ENCODE results near the gene COL11A1. TPM values are rescaled to one million over a fixed set of nuclear protein-coding genes. Genes with fewer than 3 reads are reported as not detected.
A peak's percentile ranks its signal among the peaks of the same experiment; 100 is the strongest.

COL11A1 gene
- total RNA-seq, 6 experiments from 2014 or later: 0.31 TPM; not detected in 5

DNA sequence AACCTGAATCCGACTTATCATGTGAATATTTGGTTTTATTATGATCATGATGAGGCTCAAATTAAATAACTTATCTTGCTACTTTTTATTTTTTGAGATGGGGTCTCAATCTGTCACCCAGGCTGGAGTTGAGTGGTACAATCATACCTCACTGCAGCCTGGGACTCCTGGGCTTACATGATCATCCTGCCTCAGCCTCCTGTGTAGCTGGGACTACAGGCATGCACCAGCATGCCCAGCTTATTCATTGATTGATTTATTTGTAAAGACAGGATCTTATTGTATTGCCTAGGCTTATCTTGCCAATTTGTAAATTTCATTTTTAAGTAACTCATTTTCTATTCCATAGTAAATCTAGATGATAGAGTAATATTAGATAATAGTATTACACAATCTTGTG is 84.3 kb downstream of the COL11A1 start:
- no peak for DNase-seq
- H3K9me3 ChIP-seq: no peaks in the 10 kb centered on the region
- H3K36me3 ChIP-seq: no peaks in the 10 kb centered on the region
- H3K27me3 ChIP-seq: no peaks in the 10 kb centered on the region
- no peaks in the 10 kb centered on the region for H3K4me1 ChIP-seq
- no peak for TF ChIP-seq POLR2A (IDR thresholded peaks at IDR 0.05)
- TF ChIP-seq, protein P1, sequence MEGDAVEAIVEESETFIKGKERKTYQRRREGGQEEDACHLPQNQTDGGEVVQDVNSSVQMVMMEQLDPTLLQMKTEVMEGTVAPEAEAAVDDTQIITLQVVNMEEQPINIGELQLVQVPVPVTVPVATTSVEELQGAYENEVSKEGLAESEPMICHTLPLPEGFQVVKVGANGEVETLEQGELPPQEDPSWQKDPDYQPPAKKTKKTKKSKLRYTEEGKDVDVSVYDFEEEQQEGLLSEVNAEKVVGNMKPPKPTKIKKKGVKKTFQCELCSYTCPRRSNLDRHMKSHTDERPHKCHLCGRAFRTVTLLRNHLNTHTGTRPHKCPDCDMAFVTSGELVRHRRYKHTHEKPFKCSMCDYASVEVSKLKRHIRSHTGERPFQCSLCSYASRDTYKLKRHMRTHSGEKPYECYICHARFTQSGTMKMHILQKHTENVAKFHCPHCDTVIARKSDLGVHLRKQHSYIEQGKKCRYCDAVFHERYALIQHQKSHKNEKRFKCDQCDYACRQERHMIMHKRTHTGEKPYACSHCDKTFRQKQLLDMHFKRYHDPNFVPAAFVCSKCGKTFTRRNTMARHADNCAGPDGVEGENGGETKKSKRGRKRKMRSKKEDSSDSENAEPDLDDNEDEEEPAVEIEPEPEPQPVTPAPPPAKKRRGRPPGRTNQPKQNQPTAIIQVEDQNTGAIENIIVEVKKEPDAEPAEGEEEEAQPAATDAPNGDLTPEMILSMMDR (IDR thresholded peaks at IDR 0.05): no peak
- no peak overlapping the region for H3K27ac ChIP-seq
- intact Hi-C loops (cut with DNase I): no loop called here
- no peak overlapping the region for H3K4me3 ChIP-seq
- no peak for ATAC-seq
- 44% methylated on average over 1 of the region's 1 CpG for WGBS (ENCODE audit: insufficient coverage, low coverage, low lambda C conversion rate, missing lambda C conversion rate)

DNA sequence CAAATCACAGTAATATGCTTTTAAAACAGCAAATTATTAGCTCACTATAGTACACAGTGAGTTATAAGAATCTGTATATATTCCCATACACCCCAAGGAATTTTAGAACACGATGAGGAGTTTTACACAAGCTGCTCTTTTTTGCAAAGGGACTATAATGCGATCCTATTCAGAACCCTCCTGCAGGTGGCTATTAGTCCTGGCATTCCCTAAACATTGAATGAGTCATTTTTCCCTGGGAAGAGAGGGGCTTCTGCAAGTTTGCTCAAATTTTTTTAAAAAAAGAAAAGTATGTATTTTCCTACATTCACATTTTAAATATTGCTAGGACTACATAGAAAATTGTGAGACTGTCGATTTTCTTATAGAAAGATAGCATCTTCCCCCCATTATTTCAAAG is 106.3 kb downstream of the COL11A1 start:
- TF ChIP-seq, protein P1 (IDR thresholded peaks at IDR 0.05): no peak
- no peak for TF ChIP-seq POLR2A (IDR thresholded peaks at IDR 0.05)
- no peaks in the 10 kb centered on the region for H3K36me3 ChIP-seq
- no peaks in the 10 kb centered on the region for H3K27me3 ChIP-seq
- intact Hi-C loops (cut with DNase I): no loop called here
- no peaks in the 10 kb centered on the region for H3K9me3 ChIP-seq
- H3K4me1 ChIP-seq: no peaks in the 10 kb centered on the region
- no peak overlapping the region for H3K27ac ChIP-seq
- WGBS (ENCODE audit: insufficient coverage, low coverage, low lambda C conversion rate, missing lambda C conversion rate): 50% methylated on average over 3 of the region's 3 CpGs
- DNase-seq (no peak), ATAC-seq (no peak)
- H3K4me3 ChIP-seq: no peak overlapping the region

DNA sequence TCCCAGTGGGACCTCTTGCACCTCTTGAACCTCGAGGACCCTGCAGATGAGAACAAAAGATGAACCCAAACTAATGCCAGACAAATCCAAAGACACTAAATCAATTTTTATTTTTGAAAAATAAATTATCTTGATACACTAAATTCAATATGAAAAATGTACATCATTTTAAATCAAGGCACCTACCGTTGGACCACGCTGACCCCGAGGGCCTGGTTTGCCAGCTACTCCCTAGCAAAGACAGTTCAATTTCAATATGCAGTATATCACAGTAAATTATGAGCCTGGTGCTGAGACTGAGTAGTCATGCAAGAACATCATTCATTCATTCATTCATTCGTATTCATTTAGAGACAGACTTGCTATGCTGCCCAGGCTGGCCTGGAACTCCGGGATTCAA is 129.4 kb downstream of the COL11A1 start:
- intact Hi-C loops (cut with DNase I): no loop called here
- no peaks in the 10 kb centered on the region for H3K36me3 ChIP-seq
- no peaks in the 10 kb centered on the region for H3K27me3 ChIP-seq
- DNase-seq (no peak), ATAC-seq (no peak)
- no peaks in the 10 kb centered on the region for H3K9me3 ChIP-seq
- no peak overlapping the region for H3K4me3 ChIP-seq
- TF ChIP-seq, protein P1 (IDR thresholded peaks at IDR 0.05): no peak
- no peak for TF ChIP-seq POLR2A (IDR thresholded peaks at IDR 0.05)
- no peaks in the 10 kb centered on the region for H3K4me1 ChIP-seq
- no peak overlapping the region for H3K27ac ChIP-seq
- 63% methylated on average over 5 of the region's 6 CpGs for WGBS (ENCODE audit: insufficient coverage, low coverage, low lambda C conversion rate, missing lambda C conversion rate)

DNA sequence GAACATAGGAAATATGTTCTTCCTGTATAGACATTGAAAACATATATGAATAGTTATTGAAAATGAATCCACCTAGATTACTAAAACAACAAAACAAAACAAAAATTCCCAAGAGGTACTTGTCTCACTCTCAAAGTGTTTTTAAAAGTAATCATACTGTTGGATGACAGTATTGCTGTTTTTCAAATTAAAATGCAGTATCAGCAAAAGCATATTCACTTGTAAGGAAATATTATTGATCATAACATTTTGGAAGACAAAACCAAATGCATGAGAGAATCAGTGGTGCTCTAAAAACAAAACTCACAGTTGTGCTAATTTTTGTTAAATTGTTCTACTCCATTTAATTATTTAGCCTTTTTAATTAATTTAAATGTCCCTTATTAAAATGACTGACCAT is 131.0 kb downstream of the COL11A1 start:
- ATAC-seq: no peak
- H3K27me3 ChIP-seq: no peaks in the 10 kb centered on the region
- H3K4me1 ChIP-seq: no peaks in the 10 kb centered on the region
- intact Hi-C loops (cut with DNase I): no loop called here
- no peak for DNase-seq
- TF ChIP-seq, protein P1 (IDR thresholded peaks at IDR 0.05): no peak
- no peak for TF ChIP-seq POLR2A (IDR thresholded peaks at IDR 0.05)
- H3K9me3 ChIP-seq: no peaks in the 10 kb centered on the region
- no peak overlapping the region for H3K4me3 ChIP-seq
- no peak overlapping the region for H3K27ac ChIP-seq
- H3K36me3 ChIP-seq: no peaks in the 10 kb centered on the region

DNA sequence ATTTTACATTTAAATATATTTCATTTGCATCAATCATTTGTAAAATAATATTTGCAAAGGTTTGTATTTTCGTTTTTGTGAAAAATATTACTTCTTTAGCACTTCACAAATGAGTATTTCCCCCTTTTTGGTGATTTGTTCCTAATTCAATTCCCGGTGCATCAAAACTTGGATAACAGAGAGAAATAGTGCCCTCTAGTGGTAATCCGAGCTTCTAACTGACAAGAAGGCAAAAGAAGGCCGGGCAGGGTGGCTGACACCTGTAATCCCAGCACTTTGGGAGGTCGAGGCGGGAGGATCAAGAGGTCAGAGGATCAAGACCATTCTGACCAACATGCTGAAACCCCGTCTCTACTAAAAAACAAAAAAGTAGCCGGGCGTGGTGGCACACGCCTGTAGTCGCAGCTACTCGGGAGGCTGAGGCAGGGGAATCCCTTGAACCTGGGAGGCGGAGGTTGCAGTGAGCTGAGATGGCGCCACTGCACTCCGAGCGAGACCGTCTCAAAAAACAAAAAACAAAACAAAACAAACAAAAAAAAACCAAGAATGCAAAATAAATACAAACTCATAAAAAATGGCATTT is 137.7 kb downstream of the COL11A1 start:
- Histone ChIP-seq H3K9me3 (no peaks in the 10 kb centered on the region), H3K27me3 (no peaks in the 10 kb centered on the region), H3K4me1 (no peaks in the 10 kb centered on the region), H3K36me3 (no peaks in the 10 kb centered on the region), H3K4me3 (no peak overlapping the region), H3K27ac (no peak overlapping the region)
- no peak for TF ChIP-seq POLR2A (IDR thresholded peaks at IDR 0.05)
- TF ChIP-seq, protein P1 (IDR thresholded peaks at IDR 0.05): peak; percentile 33 to 61 (median 52)
- 47% methylated on average over 17 of the region's 17 CpGs for WGBS (ENCODE audit: insufficient coverage, low coverage, low lambda C conversion rate, missing lambda C conversion rate)
- intact Hi-C loops (cut with DNase I): no loop called here
- ATAC-seq: peak in 2 of 4 donors; percentile 42 to 55
- no peak for DNase-seq
